Measurements from ENCODE around the gene ADCY2. TPM values are rescaled to one million over a fixed set of nuclear protein-coding genes. Genes with fewer than 3 reads are reported as not detected.

ADCY2 gene
- total and polyA plus RNA-seq, 2 experiments from 2014 or later: 23.8 to 74.9 TPM

DNA sequence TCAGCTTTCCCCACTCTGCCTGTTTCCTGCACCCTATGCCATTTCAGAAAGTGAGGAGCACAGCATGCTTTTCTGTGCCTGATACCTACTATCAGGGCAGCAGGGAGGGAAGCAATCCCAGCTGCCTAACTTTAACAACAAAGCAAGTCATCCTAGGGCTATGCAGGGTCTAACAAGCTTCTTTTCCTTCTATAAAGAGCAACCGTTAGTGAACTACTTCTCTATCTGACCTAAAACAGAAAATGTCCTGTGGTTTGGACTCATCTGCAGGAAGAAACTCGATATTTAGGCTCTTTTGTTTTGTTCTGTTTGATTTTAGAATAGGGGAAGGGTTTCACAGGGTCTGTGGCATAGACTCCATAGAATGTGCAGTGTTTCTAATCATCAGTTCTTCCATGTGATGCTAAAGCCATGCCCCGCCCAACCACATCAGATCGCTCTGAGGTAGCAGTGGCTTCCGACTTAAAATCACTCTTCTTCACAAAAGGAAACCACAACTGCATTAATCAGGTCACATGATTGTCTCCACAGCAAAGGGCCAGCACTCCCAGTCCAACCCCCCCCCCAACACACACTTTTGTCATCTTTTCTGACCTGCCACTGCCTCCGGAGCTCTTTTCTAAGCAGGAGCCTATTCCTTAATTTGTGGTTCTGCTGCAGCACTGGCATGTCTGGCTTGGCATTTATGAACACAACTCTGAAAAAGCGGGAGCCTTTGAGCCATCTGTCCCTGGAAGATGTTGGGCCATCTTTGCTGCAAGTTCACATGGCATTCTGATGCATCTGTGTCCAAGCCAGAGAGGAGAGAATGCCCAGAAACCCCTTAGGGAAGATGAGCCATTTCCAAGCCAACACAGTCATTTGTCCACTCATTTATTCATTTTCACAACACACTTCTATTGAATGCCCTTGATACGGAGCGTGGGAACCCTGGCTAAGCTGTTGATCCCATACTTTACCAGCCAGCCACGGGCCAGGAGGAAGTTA, 383.4 kb downstream of the ADCY2 start:
- H3K79me2 ChIP-seq (replicated peaks; ENCODE audit: insufficient read depth): no peaks in the 10 kb centered on the region
- H3K4me2 ChIP-seq: no peak overlapping the region
- H3K4me3 Mint-ChIP-seq: no peak overlapping the region
- H3K9me2 ChIP-seq (ENCODE audit: insufficient read depth): peaks cover 6% of the 10 kb centered on the region; the same call in 1 of the 2 replicates
- H3K4me1 ChIP-seq (ENCODE audit: insufficient read depth): peaks cover 8% of the 10 kb centered on the region
- 0 out of 2 replicates have a peak, but pooled peaks cover 6% of the 10 kb centered on the region for H4K20me1 ChIP-seq (replicated peaks; ENCODE audit: insufficient read depth)
- no peak for DNase-seq (ENCODE audit: low spot score)
- ATAC-seq: no peak
- H3K9me3 Mint-ChIP-seq: no peaks in the 10 kb centered on the region
- no peak overlapping the region for H2AFZ ChIP-seq
- peaks cover 5% of the 10 kb centered on the region; the same call in 1 of the 2 replicates for H3F3A ChIP-seq (replicated peaks; ENCODE audit: low read depth)
- H3K4me1 Mint-ChIP-seq: peaks cover 26% of the 10 kb centered on the region
- no peak overlapping the region for H3K27ac ChIP-seq (ENCODE audit: low read depth)
- peaks cover 20% of the 10 kb centered on the region for H3K36me3 ChIP-seq (ENCODE audit: insufficient read depth)
- H3K4me3 ChIP-seq: no peak overlapping the region
- peak overlapping the region; percentile 32 for H3K27ac Mint-ChIP-seq
- peaks cover 19% of the 10 kb centered on the region for H3K36me3 Mint-ChIP-seq (ENCODE audit: low read depth)
- TF ChIP-seq EZH2 (IDR thresholded peaks at IDR 0.05; ENCODE audit: low read depth, unreplicated experiment) (no peak), ZNF114 (CRISPR knock-in tag; IDR thresholded peaks at IDR 0.05) (no peak), STAT1 (IDR thresholded peaks at IDR 0.05; ENCODE audit: unreplicated experiment) (no peak), EZH2phosphoT487 (IDR thresholded peaks at IDR 0.05; ENCODE audit: unreplicated experiment) (no peak), JUNB (IDR thresholded peaks at IDR 0.05; ENCODE audit: unreplicated experiment) (no peak), NANOG (IDR thresholded peaks at IDR 0.05; ENCODE audit: borderline replicate concordance) (no peak), ZNF331 (CRISPR knock-in tag; IDR thresholded peaks at IDR 0.05; ENCODE audit: low read depth) (no peak), POLR2AphosphoS5 (IDR thresholded peaks at IDR 0.05; ENCODE audit: low read depth) (no peak), CREB1 (CRISPR knock-in tag; IDR thresholded peaks at IDR 0.05; ENCODE audit: low read depth) (no peak)
- TF ChIP-seq, protein P1, sequence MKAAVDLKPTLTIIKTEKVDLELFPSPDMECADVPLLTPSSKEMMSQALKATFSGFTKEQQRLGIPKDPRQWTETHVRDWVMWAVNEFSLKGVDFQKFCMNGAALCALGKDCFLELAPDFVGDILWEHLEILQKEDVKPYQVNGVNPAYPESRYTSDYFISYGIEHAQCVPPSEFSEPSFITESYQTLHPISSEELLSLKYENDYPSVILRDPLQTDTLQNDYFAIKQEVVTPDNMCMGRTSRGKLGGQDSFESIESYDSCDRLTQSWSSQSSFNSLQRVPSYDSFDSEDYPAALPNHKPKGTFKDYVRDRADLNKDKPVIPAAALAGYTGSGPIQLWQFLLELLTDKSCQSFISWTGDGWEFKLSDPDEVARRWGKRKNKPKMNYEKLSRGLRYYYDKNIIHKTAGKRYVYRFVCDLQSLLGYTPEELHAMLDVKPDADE (IDR thresholded peaks at IDR 0.05): no peak
- TF ChIP-seq, protein P2, sequence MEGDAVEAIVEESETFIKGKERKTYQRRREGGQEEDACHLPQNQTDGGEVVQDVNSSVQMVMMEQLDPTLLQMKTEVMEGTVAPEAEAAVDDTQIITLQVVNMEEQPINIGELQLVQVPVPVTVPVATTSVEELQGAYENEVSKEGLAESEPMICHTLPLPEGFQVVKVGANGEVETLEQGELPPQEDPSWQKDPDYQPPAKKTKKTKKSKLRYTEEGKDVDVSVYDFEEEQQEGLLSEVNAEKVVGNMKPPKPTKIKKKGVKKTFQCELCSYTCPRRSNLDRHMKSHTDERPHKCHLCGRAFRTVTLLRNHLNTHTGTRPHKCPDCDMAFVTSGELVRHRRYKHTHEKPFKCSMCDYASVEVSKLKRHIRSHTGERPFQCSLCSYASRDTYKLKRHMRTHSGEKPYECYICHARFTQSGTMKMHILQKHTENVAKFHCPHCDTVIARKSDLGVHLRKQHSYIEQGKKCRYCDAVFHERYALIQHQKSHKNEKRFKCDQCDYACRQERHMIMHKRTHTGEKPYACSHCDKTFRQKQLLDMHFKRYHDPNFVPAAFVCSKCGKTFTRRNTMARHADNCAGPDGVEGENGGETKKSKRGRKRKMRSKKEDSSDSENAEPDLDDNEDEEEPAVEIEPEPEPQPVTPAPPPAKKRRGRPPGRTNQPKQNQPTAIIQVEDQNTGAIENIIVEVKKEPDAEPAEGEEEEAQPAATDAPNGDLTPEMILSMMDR (conservative IDR thresholded peaks at IDR 0.05; ENCODE audit: low read depth in 2 of 2): no peak
- TF ChIP-seq, protein P3, sequence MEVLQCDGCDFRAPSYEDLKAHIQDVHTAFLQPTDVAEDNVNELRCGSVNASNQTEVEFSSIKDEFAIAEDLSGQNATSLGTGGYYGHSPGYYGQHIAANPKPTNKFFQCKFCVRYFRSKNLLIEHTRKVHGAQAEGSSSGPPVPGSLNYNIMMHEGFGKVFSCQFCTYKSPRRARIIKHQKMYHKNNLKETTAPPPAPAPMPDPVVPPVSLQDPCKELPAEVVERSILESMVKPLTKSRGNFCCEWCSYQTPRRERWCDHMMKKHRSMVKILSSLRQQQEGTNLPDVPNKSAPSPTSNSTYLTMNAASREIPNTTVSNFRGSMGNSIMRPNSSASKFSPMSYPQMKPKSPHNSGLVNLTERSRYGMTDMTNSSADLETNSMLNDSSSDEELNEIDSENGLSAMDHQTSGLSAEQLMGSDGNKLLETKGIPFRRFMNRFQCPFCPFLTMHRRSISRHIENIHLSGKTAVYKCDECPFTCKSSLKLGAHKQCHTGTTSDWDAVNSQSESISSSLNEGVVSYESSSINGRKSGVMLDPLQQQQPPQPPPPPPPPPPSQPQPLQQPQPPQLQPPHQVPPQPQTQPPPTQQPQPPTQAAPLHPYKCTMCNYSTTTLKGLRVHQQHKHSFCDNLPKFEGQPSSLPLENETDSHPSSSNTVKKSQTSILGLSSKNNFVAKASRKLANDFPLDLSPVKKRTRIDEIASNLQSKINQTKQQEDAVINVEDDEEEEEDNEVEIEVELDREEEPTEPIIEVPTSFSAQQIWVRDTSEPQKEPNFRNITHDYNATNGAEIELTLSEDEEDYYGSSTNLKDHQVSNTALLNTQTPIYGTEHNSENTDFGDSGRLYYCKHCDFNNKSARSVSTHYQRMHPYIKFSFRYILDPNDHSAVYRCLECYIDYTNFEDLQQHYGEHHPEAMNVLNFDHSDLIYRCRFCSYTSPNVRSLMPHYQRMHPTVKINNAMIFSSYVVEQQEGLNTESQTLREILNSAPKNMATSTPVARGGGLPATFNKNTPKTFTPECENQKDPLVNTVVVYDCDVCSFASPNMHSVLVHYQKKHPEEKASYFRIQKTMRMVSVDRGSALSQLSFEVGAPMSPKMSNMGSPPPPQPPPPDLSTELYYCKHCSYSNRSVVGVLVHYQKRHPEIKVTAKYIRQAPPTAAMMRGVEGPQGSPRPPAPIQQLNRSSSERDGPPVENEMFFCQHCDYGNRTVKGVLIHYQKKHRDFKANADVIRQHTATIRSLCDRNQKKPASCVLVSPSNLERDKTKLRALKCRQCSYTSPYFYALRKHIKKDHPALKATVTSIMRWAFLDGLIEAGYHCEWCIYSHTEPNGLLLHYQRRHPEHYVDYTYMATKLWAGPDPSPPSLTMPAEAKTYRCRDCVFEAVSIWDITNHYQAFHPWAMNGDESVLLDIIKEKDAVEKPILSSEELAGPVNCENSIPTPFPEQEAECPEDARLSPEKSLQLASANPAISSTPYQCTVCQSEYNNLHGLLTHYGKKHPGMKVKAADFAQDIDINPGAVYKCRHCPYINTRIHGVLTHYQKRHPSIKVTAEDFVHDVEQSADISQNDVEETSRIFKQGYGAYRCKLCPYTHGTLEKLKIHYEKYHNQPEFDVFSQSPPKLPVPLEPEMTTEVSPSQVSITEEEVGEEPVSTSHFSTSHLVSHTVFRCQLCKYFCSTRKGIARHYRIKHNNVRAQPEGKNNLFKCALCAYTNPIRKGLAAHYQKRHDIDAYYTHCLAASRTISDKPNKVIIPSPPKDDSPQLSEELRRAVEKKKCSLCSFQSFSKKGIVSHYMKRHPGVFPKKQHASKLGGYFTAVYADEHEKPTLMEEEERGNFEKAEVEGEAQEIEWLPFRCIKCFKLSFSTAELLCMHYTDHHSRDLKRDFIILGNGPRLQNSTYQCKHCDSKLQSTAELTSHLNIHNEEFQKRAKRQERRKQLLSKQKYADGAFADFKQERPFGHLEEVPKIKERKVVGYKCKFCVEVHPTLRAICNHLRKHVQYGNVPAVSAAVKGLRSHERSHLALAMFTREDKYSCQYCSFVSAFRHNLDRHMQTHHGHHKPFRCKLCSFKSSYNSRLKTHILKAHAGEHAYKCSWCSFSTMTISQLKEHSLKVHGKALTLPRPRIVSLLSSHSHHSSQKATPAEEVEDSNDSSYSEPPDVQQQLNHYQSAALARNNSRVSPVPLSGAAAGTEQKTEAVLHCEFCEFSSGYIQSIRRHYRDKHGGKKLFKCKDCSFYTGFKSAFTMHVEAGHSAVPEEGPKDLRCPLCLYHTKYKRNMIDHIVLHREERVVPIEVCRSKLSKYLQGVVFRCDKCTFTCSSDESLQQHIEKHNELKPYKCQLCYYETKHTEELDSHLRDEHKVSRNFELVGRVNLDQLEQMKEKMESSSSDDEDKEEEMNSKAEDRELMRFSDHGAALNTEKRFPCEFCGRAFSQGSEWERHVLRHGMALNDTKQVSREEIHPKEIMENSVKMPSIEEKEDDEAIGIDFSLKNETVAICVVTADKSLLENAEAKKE (CRISPR knock-in tag; IDR thresholded peaks at IDR 0.05): no peak
- TF ChIP-seq, protein P4, sequence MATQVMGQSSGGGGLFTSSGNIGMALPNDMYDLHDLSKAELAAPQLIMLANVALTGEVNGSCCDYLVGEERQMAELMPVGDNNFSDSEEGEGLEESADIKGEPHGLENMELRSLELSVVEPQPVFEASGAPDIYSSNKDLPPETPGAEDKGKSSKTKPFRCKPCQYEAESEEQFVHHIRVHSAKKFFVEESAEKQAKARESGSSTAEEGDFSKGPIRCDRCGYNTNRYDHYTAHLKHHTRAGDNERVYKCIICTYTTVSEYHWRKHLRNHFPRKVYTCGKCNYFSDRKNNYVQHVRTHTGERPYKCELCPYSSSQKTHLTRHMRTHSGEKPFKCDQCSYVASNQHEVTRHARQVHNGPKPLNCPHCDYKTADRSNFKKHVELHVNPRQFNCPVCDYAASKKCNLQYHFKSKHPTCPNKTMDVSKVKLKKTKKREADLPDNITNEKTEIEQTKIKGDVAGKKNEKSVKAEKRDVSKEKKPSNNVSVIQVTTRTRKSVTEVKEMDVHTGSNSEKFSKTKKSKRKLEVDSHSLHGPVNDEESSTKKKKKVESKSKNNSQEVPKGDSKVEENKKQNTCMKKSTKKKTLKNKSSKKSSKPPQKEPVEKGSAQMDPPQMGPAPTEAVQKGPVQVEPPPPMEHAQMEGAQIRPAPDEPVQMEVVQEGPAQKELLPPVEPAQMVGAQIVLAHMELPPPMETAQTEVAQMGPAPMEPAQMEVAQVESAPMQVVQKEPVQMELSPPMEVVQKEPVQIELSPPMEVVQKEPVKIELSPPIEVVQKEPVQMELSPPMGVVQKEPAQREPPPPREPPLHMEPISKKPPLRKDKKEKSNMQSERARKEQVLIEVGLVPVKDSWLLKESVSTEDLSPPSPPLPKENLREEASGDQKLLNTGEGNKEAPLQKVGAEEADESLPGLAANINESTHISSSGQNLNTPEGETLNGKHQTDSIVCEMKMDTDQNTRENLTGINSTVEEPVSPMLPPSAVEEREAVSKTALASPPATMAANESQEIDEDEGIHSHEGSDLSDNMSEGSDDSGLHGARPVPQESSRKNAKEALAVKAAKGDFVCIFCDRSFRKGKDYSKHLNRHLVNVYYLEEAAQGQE (IDR thresholded peaks at IDR 0.05; ENCODE audit: unreplicated experiment): no peak
- no peaks in the 10 kb centered on the region for H3K27me3 ChIP-seq (ENCODE audit: insufficient read depth)
- H3K27me3 Mint-ChIP-seq (ENCODE audit: insufficient read depth, low read depth, poor library complexity): peaks cover 3% of the 10 kb centered on the region

Measured in GM23338 (cell line).